KOPT-K1 (cell line): ENCODE measurements around the gene CHRM3.

Experiments
- H3K27ac ChIP-seq: fragments of 200-600 bp; sonication (generic); 2 replicates; pipeline ENCODE4 v1.5.1; 2016; ENCODE audit warnings: antibody characterized with exemption, mild to moderate bottlenecking, low read depth, low read length; ENCODE audit not compliant: poor library complexity, severe bottlenecking
- H3K36me3 ChIP-seq: fragments of 200-600 bp; sonication (generic); 2 replicates; pipeline ENCODE4 v1.5.1; 2017; ENCODE audit warnings: antibody characterized with exemption, mild to moderate bottlenecking, low read length, moderate library complexity; ENCODE audit not compliant: insufficient read depth
- H3K9me3 ChIP-seq: fragments of 200-600 bp; sonication (generic); 2 replicates; pipeline ENCODE4 v1.5.1; 2017; ENCODE audit warnings: antibody characterized with exemption, low read length, mild to moderate bottlenecking; ENCODE audit not compliant: insufficient read depth, poor library complexity, severe bottlenecking

CHRM3 gene

GRCh38 chr1:239428120-239428710, 41.8 kb downstream of the CHRM3 start:
- H3K9me3 ChIP-seq, result no peaks in the 10 kb centered on the region
- no peaks in the 10 kb centered on the region for H3K36me3 ChIP-seq
- no peak overlapping the region for H3K27ac ChIP-seq

GRCh38 chr1:239429163-239429562, 42.8 kb downstream of the CHRM3 start:
- H3K9me3 ChIP-seq, result no peaks in the 10 kb centered on the region
- H3K36me3 ChIP-seq, result no peaks in the 10 kb centered on the region
- no peak overlapping the region for H3K27ac ChIP-seq

GRCh38 chr1:239432255-239432654, 45.9 kb downstream of the CHRM3 start:
- no peaks in the 10 kb centered on the region for H3K36me3 ChIP-seq
- H3K9me3 ChIP-seq, result no peaks in the 10 kb centered on the region
- no peak overlapping the region for H3K27ac ChIP-seq

- Histone ChIP-seq H3K9me3 (no peaks in the 10 kb centered on the region), H3K36me3 (no peaks in the 10 kb centered on the region), H3K27ac (no peak overlapping the region)
Observed at GRCh38 chr1:239434181-239434580, 47.8 kb downstream of the CHRM3 start.
